Measurements from ENCODE around the gene RAB7B.

The RAB7B gene

GRCh38 chr1:205972081-205972480 lies 31.1 kb downstream of the RAB7B start:
- no peak for DNase-seq

GRCh38 chr1:205971082-205971481 lies 32.1 kb downstream of the RAB7B start:
- no peak for DNase-seq

- DNase-seq: no peak
Observed at GRCh38 chr1:205970486-205970885, 32.7 kb downstream of the RAB7B start.

- no peak for DNase-seq
Observed at GRCh38 chr1:205969229-205969628, 34.0 kb downstream of the RAB7B start.

GRCh38 chr1:205967554-205968335 lies 35.5 kb downstream of the RAB7B start:
- DNase-seq: peak; percentile 80

GRCh38 chr1:205965036-205965884 lies 37.9 kb downstream of the RAB7B start:
- DNase-seq: peak; percentile 95

- DNase-seq: no peak
Observed at GRCh38 chr1:205963352-205964155, 39.6 kb downstream of the RAB7B start.

GRCh38 chr1:205962821-205963221 lies 40.4 kb downstream of the RAB7B start:
- DNase-seq: no peak

GRCh38 chr1:205961991-205962820 lies 41.0 kb downstream of the RAB7B start:
- peak; percentile 38 for DNase-seq

GRCh38 chr1:205961405-205961804 lies 41.8 kb downstream of the RAB7B start:
- no peak for DNase-seq

- no peak for DNase-seq
Observed at GRCh38 chr1:205959789-205960188, 43.4 kb downstream of the RAB7B start.

- DNase-seq: no peak
Observed at GRCh38 chr1:205955499-205955898, 47.7 kb downstream of the RAB7B start.

- DNase-seq: peak; percentile 51
Observed at GRCh38 chr1:205954819-205955404, 48.3 kb downstream of the RAB7B start.

- DNase-seq: no peak
Observed at GRCh38 chr1:205951746-205952145, 51.4 kb downstream of the RAB7B start.

- DNase-seq: peak; percentile 87
Observed at GRCh38 chr1:205950826-205951549, 52.2 kb downstream of the RAB7B start.

- DNase-seq: peak; percentile 68
Observed at GRCh38 chr1:205950280-205950679, 52.9 kb downstream of the RAB7B start.

- peak; percentile 24 for DNase-seq
Observed at GRCh38 chr1:205949753-205950152, 53.4 kb downstream of the RAB7B start.

GRCh38 chr1:205948886-205949285 lies 54.3 kb downstream of the RAB7B start:
- DNase-seq: no peak

- no peak for DNase-seq
Observed at GRCh38 chr1:205948039-205948438, 55.2 kb downstream of the RAB7B start.

GRCh38 chr1:205947024-205947423 lies 56.2 kb downstream of the RAB7B start:
- peak; percentile 61 for DNase-seq

GRCh38 chr1:205945069-205945468 lies 58.1 kb downstream of the RAB7B start:
- DNase-seq: no peak
